Activated effector memory CD4-positive, alpha-beta T cell treated with anti-CD3 and anti-CD28 coated beads, Interleukin-2, amount 50 U/mL, for 16 hours (primary cell): Measurements from ENCODE around the gene PANK2.
"Not testable (repeated sequence)": the region's sequence is repeated elsewhere in the genome, so short reads cannot be mapped to it uniquely, and the experiment has no call there.

Experiments
- DNase-seq: peaks from one replicate; pipeline ENCODE4 v3.0.0-alpha.2; 2020

Gene PANK2

DNA sequence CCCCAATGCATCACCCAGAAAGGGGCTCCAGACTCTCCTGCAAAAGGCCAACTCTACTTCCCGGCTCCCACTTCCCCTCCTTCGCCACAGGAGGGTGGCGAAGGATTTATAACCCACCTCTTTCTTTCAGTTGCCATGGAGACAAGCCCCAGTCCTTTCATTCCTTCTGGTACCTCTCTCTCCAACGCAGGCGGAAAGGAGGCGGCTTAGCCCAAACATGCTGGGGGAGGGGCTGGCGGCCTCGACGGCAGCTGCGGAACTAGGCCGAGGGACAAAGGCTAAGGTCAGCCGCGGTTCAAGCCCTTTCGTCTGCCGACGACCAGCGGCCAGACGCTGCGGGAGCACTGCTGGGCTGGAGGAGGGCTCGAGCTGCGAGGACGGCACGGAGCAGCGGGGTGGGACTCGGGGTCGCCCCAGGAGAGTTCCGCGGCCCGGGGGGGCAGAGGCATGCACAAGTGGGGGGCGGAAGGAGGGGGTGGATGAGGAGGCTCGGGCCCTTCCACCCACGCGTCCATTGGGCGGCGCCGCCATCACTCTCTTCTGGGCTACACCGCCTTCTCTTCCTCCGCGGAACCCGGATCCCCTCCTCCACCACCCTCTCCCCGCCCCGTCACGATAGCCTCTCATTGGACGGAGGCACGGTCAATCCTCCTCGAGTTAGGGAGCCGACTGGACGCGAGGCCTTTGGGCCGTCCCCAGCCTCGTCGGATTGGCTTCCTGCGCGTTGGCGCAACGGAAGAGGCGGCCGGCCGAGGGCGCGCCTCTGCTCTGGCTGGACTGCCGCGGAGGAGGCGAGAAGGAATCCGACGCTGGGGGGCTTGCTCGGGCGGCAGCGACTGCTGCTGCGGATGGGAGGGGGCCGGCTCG, at the start of gene PANK2:
Gene PANK2, plus strand, starts transcription at position 766 of the 867 bp plus-strand sequence.
- DNase-seq, result peak; percentile 99

DNA sequence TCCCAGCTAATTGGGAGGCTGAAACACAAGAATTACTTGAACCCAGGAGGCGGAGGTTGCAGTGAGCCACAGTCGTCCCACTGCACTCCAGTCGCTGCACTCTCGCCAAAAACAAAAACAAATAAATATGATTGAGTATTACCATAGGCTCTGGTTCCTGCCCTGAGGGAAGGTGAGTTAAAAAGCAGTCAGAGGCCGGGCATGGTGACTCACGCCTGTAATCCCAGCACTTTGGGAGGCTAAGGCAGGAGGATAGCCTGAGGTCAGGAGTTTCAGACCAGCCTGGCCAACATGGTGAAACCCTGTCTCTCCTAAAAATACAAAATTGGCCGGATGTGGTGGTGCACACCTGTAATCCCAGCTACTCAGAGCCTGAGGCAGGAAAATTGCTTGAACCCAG, 49.0 kb upstream of the PANK2 start:
- DNase-seq, result not testable (repeated sequence)

DNA sequence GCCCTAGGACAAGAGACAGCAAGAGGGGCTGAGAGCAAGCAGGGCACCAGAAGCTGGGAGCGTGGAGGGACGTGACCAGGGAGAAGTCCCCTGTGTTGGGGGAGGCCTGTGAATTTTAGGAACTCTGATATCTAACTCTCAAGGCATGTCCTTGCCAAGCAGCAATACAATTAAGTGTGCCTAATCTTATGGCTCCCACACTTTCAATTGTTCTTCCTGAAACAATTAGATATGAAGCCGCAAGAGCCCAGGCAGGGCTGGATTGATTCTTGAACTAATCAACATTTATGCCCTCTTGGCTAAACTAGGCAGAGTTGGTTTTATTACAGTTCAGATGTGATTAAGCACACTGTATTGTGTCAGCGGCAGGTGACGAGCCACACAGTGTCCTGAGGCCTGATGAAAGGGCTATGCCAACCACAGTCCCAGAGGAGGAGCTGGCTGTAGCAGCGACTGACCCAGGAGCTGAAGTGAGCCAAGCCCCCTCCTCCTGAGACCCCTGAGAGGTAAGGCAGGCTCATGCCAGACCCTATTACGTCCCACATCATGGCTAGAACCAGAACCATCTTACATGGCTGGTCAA, 46.7 kb upstream of the PANK2 start:
- DNase-seq, result no peak

DNA sequence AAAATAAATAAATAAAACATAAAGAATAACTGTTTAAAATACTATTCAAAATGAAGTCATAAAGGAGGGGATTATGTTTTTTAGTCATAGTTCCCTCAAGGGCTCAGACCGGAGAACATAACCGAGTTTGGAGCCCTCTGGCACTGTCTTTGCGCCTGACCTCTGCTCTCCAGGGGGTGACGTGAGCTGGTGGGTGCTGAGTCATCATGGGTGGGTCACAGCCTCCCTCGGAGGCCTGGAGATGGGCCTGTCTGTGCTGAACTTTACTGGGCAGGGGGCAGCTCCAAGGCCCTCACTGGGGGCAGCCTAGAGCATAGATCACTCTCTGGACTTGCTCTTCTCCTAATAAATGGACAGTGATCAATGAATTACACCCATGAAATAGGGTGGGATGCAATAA, 45.7 kb upstream of the PANK2 start:
- DNase-seq, result no peak

DNA sequence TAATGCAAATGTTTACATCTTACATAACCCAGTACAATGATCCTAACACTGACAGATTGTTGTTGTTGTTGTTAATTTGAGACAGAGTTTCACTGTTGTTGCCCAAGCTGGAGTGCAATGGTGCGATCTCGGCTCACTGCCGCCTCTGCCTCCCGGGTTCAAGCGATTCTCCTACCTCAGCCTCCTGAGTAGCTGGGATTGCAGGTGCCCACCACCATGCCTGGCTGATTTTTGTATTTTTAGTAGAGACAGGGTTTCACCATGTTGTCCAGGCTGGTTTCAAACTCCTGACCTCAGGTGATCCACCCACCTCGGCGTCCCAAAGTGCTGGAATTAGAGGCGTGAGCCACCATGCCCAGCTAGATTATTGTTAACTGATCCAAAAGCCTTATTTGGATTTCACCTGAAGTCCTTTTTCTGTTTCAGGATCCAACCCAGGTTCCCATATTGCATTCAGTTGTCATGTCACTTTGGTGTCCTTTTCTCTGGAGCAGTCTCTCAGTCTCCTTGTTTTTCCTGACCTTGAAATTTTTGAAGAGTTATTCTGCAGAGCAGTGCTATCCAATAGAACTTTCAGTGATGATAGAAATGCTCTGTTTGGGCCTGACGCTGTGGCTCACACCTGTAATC, 45.1 kb upstream of the PANK2 start:
- DNase-seq, result not testable (repeated sequence)

DNA sequence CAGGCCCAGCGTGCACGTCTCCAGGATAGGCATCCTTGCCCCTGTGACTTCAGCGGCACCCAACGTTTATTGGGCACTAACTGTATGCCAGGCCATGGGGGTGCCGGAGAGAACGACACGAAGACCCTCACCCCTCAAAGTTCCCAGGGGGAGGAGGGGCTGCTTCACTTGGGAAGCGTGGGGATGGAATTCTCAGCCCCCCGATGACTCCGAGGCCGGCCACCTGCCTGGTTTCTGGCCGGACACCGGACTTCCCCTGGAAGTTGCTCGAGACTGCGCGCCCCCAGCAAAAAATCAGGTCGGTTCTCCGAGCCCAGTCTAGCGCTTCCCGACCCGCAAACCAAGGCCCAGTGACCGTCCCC, 42.8 kb upstream of the PANK2 start:
- no peak for DNase-seq

DNA sequence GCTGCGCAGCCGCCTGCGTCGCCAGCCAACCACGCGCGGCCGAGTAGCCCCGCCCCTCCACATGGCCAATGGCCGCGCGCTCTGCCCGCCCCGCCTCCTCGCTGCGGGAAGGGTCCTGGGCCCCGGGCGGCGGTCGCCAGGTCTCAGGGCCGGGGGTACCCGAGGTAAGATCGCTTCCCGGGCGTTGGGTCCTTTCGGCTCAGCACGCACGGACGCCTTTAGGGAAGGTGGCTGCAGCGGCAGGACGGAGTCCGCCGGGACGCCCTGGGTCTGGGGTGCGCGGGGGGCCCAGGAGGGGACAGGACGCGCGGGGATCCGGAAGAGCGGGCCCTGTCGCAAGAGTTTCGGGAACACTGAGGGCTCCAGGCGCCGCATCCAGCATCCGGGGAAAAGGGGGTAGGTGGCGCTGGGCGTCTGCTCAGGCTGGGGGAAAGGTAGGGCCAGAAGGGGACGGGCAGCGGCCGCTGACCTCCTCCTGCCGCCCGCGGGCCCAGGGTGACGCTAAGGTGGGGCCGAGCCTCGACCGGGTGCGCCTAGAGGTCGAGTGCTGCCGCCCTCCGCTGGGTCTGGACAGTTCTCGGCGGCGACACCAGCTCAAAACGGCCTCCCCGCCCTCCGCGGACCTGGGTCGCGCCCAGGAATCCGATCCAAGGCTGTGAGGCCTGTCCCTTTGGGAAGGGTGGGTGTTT, 42.3 kb upstream of the PANK2 start, which contains the start of gene MAVS:
Gene MAVS, plus strand, starts transcription at position 95 of the 689 bp plus-strand sequence. CDS start 7,791 bp downstream, outside the sequence.
- DNase-seq, result peak; percentile 95

DNA sequence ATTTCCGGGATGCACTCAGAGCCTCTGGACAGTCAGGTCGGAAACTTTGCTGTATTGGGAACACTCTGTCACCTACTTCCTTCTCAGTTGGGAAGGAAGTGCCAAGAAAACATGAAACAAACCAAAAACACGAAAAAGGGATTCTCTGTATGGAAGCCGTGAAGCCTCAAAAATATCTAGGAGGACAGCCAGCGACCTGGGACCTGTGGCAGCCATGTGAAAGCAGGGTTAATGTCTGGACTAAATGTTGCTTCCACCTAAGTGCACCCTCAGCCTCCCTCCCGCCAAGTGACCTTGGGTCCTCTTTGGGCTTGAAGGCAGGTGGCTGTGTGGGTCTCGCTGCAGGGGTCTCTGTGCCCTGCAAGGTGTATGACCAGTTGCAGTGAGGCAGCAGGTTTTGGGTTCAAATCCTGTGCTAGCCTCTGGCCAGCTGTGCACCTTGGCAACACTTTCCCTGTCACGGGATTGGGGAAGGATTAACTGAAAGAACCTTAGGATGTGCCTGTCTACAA, 41.7 kb upstream of the PANK2 start:
- DNase-seq, result peak; percentile 65

DNA sequence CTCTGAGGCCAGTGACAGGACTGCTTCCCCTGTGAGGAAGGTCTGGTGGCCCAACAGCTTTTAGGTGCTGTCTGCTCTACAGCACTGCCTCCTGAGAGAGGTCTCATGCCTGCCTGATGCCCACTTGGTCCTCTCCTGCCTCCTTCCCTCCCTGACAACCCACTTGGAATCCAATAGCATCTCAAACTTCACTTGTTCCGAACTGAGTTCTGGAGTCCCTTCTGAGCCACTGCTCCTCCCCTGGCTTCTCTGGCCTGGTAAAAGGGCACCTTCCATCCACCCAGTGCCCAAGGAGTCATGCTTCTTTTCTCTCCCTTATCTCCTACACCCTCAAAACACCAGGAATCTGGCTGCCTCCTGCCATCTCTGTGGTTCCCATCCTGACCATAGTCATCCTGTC, 40.6 kb upstream of the PANK2 start:
- no peak for DNase-seq

DNA sequence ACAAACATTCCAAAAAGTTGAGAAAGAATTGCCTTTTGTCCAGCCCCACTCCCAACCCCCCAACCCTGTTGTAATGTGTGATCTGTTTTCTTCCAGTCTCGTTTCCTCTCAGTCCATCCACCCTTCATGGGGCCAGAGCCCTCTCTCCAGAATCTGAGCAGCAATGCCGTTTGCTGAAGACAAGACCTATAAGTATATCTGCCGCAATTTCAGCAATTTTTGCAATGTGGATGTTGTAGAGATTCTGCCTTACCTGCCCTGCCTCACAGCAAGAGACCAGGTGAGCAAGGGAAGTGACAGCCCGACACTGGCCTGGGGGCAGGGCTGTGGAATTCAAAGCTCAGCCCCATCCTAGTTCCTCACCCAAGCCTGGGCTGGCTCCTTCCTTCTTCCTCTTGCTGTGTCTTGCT, 34.7 kb upstream of the PANK2 start:
- DNase-seq, result no peak

DNA sequence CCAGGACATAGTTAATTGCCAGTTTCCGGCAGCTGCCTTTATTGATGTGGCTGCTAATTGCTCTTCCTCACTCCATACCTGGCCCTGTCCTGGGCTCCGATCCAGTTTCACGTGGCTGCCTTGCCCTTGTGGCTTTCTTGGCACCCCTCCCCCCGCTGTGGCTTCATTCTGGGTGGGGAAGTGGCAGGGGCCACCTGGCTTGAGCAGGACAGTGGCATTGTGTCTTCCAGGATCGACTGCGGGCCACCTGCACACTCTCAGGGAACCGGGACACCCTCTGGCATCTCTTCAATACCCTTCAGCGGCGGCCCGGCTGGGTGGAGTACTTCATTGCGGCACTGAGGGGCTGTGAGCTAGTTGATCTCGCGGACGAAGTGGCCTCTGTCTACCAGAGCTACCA, 31.8 kb upstream of the PANK2 start:
- no peak for DNase-seq

DNA sequence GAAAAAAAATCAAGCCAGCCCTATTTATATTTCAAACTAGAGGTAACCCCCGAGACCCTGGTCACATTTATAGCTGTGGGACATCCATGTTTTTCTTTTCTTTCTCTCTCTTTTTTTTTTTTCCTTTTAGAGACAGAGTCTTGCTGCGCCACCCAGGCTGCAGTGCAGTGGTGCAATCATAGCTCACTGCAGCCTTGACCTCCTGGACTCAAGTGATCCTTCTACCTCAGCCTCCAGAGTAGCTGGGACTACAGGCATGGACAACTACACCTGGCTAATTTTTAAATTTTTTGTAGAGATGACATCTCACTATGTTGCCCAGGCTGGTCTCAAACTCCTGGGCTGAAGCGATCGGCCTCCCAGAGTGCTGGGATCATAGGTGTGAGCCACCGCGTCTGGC, 30.5 kb upstream of the PANK2 start:
- no peak for DNase-seq

DNA sequence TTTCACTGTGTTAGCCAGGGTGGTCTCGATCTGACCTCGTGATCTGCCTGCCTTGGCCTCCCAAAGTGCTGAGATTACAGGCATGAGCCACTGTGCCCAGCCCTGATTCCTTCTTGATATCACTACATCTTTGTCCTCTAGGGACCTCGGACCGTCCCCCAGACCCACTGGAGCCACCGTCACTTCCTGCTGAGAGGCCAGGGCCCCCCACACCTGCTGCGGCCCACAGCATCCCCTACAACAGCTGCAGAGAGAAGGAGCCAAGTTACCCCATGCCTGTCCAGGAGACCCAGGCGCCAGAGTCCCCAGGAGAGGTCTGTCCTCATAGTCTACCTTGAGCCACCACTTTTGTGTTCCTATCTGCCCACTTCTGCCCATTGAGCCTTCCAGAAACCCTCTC, 28.0 kb upstream of the PANK2 start:
- DNase-seq, result no peak

DNA sequence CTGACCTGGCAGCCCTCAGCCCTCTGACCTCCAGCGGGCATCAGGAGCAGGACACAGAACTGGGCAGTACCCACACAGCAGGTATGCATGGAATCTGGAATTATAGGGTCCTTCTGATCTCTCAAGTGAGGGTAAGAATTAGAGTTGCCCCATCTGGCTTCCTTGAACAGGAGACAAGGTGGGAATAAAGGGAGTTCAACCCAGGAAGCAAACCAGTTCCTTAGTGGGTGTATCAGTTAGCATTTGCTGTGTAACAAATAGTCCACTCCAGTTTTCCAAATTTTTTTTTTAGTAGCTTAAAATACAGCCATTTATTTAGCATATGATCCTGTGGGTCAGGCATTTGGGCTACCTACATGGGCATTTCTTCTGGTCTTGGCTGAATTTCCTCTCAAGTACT, 26.9 kb upstream of the PANK2 start:
- no peak for DNase-seq

DNA sequence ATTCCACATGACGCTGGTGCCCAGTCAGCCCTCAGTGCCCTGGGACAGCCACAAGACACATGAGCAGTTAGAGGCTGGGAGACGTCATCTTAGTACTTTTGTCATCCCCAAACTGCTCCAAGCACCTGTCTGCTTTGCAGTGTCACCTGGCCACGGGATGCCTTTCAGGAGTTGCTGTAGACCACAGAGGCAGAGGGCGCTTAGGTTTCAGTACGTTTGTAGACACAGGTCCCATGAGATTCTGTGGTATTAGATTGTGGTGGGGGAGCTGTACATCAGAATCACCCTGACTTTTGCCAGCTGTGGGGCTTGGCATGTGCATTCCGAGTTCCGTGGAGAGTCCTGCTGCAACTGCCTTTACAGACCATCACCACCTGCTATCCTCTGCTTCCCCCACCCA, 25.9 kb upstream of the PANK2 start:
- DNase-seq, result no peak

DNA sequence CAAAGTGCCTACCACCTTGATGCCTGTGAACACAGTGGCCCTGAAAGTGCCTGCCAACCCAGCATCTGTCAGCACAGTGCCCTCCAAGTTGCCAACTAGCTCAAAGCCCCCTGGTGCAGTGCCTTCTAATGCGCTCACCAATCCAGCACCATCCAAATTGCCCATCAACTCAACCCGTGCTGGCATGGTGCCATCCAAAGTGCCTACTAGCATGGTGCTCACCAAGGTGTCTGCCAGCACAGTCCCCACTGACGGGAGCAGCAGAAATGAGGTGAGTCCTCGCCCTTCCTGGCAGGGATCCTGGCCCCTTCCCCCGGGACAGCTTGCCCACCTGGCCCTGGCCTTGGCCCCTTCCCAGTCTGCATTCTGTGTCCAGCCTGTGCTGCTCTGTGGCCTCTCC, 24.7 kb upstream of the PANK2 start:
- no peak for DNase-seq

DNA sequence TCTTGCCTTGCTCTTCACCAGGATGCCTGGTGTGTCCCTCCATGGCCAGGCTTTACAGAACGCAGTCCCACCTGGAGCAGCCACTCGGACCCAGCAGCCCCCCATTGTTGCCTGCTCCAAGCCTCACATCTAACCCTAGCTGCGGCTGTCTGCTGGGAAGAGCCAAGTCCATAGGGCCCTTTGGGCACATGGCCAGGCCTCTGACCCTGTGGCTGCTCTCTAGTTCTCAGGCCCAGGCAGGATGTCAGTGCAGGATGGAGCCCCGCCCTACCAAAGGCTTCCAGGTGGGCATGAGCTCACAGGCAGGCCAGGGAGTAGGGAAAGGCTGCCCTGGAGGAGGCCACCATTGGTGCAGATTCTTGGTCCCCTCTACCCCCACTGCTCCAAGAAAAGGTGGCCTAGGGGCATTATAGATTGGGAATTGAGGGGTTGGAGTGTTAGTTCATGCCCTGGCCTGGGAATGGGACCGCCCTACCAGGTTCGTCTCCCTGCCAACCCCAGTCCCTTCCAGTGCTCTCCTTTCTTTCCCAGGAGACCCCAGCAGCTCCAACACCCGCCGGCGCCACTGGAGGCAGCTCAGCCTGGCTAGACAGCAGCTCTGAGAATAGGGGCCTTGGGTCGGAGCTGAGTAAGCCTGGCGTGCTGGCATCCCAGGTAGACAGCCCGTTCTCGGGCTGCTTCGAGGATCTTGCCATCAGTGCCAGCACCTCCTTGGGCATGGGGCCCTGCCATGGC, 23.9 kb upstream of the PANK2 start:
- no peak for DNase-seq

DNA sequence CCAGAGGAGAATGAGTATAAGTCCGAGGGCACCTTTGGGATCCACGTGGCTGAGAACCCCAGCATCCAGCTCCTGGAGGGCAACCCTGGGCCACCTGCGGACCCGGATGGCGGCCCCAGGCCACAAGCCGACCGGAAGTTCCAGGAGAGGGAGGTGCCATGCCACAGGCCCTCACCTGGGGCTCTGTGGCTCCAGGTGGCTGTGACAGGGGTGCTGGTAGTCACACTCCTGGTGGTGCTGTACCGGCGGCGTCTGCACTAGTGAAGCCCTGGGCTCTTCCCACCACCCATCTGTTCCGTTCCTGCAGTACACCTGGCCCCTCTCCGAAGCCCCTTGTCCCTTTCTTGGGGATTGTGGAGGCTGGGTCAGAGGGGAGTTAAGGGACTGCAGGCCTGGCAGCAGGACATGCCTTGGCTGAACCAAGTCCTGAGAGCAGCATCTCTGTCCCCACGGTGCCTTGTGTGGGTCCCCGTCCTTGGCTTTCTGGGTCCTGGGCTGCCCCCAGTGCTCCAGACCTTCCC, 23.2 kb upstream of the PANK2 start:
- no peak for DNase-seq

DNA sequence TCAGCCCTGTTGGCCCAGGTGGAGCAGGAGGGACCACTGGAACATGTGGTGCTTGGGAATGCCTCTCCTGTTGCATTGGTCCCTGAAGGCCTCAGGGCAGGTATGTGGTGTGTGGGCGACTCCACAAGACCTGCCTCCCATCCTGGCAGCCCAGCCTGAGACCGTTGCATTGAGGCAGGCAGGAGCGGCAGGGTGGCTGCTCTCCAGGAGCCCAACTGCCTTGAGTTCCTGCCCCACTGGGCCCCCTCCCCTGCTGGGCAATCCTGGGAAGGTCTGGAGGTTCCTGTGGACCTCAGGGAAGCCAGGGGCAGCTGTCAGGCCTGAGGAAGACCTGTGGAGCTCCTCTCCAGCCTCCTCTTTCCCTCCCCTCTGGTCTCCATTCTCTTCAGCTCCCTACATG, 22.7 kb upstream of the PANK2 start:
- no peak for DNase-seq

DNA sequence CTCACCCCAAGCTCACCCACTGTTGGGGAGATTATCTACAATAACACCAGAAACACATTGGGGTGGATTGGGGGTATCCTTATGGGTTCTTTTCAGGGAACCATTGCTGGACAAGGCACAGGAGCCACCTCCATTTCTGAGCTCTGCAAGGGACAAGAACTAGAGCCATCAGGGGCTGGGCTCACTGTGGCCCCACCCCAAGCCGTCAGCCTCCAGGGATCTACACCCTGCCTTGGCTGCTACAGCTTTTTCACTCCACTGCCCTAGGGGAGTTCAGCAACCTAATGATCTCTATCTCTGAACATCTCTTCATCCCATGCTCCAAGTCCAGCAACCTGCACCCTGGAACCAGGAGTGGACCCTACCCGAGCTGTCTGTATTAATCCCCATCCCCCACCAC, 21.4 kb upstream of the PANK2 start:
- DNase-seq, result no peak

DNA sequence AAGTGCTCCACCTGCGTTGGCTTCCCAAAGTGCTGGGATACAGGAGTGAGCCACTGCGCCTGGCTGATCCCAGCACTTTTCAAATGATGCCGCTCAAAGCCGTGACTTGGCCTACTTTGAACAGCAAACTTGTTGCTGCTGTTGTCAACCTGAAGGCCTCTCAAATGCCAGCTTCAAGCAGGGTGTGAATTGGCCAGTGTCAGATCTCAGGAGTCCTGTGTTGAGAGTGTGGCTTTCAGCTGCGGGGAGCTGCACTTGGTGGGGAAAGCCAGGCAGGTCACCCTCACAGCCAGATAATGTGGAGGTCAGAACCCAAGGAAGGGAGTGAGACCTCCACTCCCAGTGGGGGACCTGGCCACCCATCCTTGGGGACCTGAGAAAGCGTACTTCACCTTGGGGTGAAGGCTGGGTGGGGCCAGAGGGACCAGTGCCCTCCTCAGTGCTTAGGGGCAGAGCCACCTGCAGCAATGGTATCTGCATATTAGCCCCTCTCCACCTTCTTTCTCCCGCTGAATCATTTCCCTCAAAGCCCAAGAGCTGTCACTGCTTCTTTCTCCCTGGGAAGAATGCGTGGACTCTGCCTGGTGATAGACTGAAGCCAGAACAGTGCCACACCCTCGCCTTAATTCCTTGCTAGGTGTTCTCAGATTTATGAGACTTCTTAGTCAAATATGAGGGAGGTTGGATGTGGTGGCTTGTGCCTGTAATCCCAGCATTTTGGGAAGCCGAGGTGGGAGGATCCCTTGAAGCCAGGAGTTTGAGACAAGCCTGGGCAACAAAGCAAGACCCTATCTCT, 19.1 kb upstream of the PANK2 start:
- DNase-seq, result no peak
